Stimulated activated CD8-positive, alpha-beta memory T cell treated with anti-CD3 and anti-CD28 coated beads, Interleukin-12 subunit alpha, Interleukin-12 subunit beta, amount 100 ng/mL, for 24 hours (primary cell): ENCODE measurements around the gene TMED1.

ENCODE experiments used
- DNase-seq: peaks from one replicate; pipeline ENCODE4 v3.0.0-alpha.2; 2020; ENCODE audit errors: extremely low read depth

Gene TMED1

GRCh38 chr19:10811391-10812111, 24.5 kb downstream of the TMED1 start:
- no peak for DNase-seq

- no peak for DNase-seq
Measured at GRCh38 chr19:10809651-10810285, 26.2 kb downstream of the TMED1 start.

- no peak for DNase-seq
Measured at GRCh38 chr19:10808937-10809649, 26.9 kb downstream of the TMED1 start.

GRCh38 chr19:10805758-10806247, 30.2 kb downstream of the TMED1 start:
- DNase-seq: no peak

GRCh38 chr19:10805065-10805757, 30.8 kb downstream of the TMED1 start:
- DNase-seq: no peak

- no peak for DNase-seq
Measured at GRCh38 chr19:10803252-10803651, 32.8 kb downstream of the TMED1 start.

GRCh38 chr19:10802479-10802878, 33.5 kb downstream of the TMED1 start:
- DNase-seq: no peak

GRCh38 chr19:10800488-10800887, 35.5 kb downstream of the TMED1 start:
- no peak for DNase-seq

- DNase-seq: peak; percentile 77
Measured at GRCh38 chr19:10797541-10798256, 38.3 kb downstream of the TMED1 start.

- no peak for DNase-seq
Measured at GRCh38 chr19:10797078-10797477, 38.9 kb downstream of the TMED1 start.

GRCh38 chr19:10796653-10797052, 39.4 kb downstream of the TMED1 start:
- DNase-seq: no peak

- no peak for DNase-seq
Measured at GRCh38 chr19:10789866-10790265, 46.1 kb downstream of the TMED1 start.

GRCh38 chr19:10788146-10788545, 47.9 kb downstream of the TMED1 start:
- DNase-seq: no peak

GRCh38 chr19:10784257-10784656, 51.8 kb downstream of the TMED1 start:
- no peak for DNase-seq

GRCh38 chr19:10782795-10783194, 53.2 kb downstream of the TMED1 start:
- DNase-seq: no peak
